ENCODE data around the gene LRMDA. TPM values are rescaled to one million over a fixed set of nuclear protein-coding genes. Genes with fewer than 3 reads are reported as not detected.

The LRMDA gene
- total and polyA plus RNA-seq, 2 donors from 2014 or later, result 23.2 to 48.6 TPM

GRCh38 chr10:75935650-75936400 is 504.4 kb downstream of the LRMDA start:
- FAIRE-seq, result no peak
- Histone ChIP-seq H3K27ac (ENCODE audit: low read depth in 2 of 2, low read length in 2 of 2) (no peak overlapping the region), H3K9ac (ENCODE audit: low read length in 3 of 3) (no peak overlapping the region), H3K4me1 (ENCODE audit: control insufficient read depth in 2 of 3, insufficient read depth in 2 of 3, low read depth in 1 of 3, low read length in 3 of 3) (no peaks in the 10 kb centered on the region), H3K36me3 (ENCODE audit: control insufficient read depth in 2 of 3, insufficient read depth in 3 of 3, low read length in 3 of 3) (no peaks in the 10 kb centered on the region), H3K9me3 (ENCODE audit: control insufficient read depth in 2 of 3, insufficient read depth in 1 of 3, low read length in 3 of 3) (no peaks in the 10 kb centered on the region), H3K4me3 (ENCODE audit: low read length in 3 of 3) (no peak overlapping the region), H3K27me3 (ENCODE audit: control insufficient read depth, insufficient read depth, low read length) (no peaks in the 10 kb centered on the region)
- no peak for TF ChIP-seq CTCF (IDR thresholded peaks at IDR 0.05; ENCODE audit: borderline replicate concordance, extremely low read depth, insufficient read depth)
- no peak for DNase-seq
- intact Hi-C loops (cut with DNase I), result no loop called here

GRCh38 chr10:75936841-75937240 is 505.4 kb downstream of the LRMDA start:
- no peak overlapping the region for H3K4me3 ChIP-seq (ENCODE audit: low read length in 3 of 3)
- no peaks in the 10 kb centered on the region for H3K27me3 ChIP-seq (ENCODE audit: control insufficient read depth, insufficient read depth, low read length)
- DNase-seq, result no peak
- no peaks in the 10 kb centered on the region for H3K4me1 ChIP-seq (ENCODE audit: control insufficient read depth in 2 of 3, insufficient read depth in 2 of 3, low read depth in 1 of 3, low read length in 3 of 3)
- H3K9ac ChIP-seq (ENCODE audit: low read length in 3 of 3), result no peak overlapping the region
- H3K27ac ChIP-seq (ENCODE audit: low read depth in 2 of 2, low read length in 2 of 2), result no peak overlapping the region
- no peak for TF ChIP-seq CTCF (IDR thresholded peaks at IDR 0.05; ENCODE audit: borderline replicate concordance, extremely low read depth, insufficient read depth)
- FAIRE-seq, result no peak
- intact Hi-C loops (cut with DNase I), result no loop called here
- H3K36me3 ChIP-seq (ENCODE audit: control insufficient read depth in 2 of 3, insufficient read depth in 3 of 3, low read length in 3 of 3), result no peaks in the 10 kb centered on the region
- H3K9me3 ChIP-seq (ENCODE audit: control insufficient read depth in 2 of 3, insufficient read depth in 1 of 3, low read length in 3 of 3), result no peaks in the 10 kb centered on the region

- DNase-seq (no peak), FAIRE-seq (no peak)
- Histone ChIP-seq H3K9me3 (ENCODE audit: control insufficient read depth in 2 of 3, insufficient read depth in 1 of 3, low read length in 3 of 3) (no peaks in the 10 kb centered on the region), H3K27ac (ENCODE audit: low read depth in 2 of 2, low read length in 2 of 2) (no peak overlapping the region), H3K27me3 (ENCODE audit: control insufficient read depth, insufficient read depth, low read length) (no peaks in the 10 kb centered on the region), H3K36me3 (ENCODE audit: control insufficient read depth in 2 of 3, insufficient read depth in 3 of 3, low read length in 3 of 3) (no peaks in the 10 kb centered on the region), H3K4me3 (ENCODE audit: low read length in 3 of 3) (no peak overlapping the region), H3K9ac (ENCODE audit: low read length in 3 of 3) (no peak overlapping the region), H3K4me1 (ENCODE audit: control insufficient read depth in 2 of 3, insufficient read depth in 2 of 3, low read depth in 1 of 3, low read length in 3 of 3) (no peaks in the 10 kb centered on the region)
- TF ChIP-seq CTCF (IDR thresholded peaks at IDR 0.05; ENCODE audit: borderline replicate concordance, extremely low read depth, insufficient read depth), result no peak
- intact Hi-C loops (cut with DNase I), result no loop called here
These were observed 506.4 kb downstream of the LRMDA start for GRCh38 chr10:75937823-75938222.
